DND-41 (cell line): ENCODE data around the gene TRIM2.

ENCODE experiments used
- EZH2 ChIP-seq: IDR thresholded peaks from 3 replicates; pipeline ENCODE4 v1.6.1; 2012; ENCODE audit warnings: borderline replicate concordance, low read depth, mild to moderate bottlenecking, moderate library complexity, low read length, inconsistent platforms; ENCODE audit not compliant: severe bottlenecking
- TF ChIP-seq, protein P1 (sequence below): IDR thresholded peaks from 2 replicates; pipeline ENCODE4 v1.5.1; 2012; ENCODE audit warnings: borderline replicate concordance, low read length, moderate library complexity, mild to moderate bottlenecking; ENCODE audit not compliant: poor library complexity, severe bottlenecking; ENCODE audit errors: extremely low read depth

DNA sequence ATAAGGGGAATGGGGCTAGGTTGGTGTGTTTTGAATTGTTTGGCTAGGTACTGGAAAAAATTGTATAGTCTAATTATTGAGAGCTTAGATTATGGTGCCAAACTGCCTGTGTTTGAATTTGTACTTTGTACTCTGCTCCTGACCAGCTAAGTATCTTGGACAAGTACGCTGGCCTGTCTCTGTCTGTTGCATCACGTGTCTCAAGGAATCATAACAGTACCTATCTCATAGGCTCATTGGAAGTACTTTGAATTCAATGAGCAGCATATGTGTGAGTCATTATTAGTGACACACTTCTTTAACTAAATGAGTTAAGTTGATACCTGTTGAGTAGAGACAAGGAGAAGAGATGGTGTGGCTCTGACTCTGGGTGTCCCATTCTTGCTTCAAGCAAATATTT lies 70.7 kb downstream of the TRIM2 start:
- TF ChIP-seq, protein P1, sequence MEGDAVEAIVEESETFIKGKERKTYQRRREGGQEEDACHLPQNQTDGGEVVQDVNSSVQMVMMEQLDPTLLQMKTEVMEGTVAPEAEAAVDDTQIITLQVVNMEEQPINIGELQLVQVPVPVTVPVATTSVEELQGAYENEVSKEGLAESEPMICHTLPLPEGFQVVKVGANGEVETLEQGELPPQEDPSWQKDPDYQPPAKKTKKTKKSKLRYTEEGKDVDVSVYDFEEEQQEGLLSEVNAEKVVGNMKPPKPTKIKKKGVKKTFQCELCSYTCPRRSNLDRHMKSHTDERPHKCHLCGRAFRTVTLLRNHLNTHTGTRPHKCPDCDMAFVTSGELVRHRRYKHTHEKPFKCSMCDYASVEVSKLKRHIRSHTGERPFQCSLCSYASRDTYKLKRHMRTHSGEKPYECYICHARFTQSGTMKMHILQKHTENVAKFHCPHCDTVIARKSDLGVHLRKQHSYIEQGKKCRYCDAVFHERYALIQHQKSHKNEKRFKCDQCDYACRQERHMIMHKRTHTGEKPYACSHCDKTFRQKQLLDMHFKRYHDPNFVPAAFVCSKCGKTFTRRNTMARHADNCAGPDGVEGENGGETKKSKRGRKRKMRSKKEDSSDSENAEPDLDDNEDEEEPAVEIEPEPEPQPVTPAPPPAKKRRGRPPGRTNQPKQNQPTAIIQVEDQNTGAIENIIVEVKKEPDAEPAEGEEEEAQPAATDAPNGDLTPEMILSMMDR: no peak
- TF ChIP-seq EZH2: no peak
